HCT116 (cell line): ENCODE results near the gene EDN1. TPM values are rescaled to one million over a fixed set of nuclear protein-coding genes. Genes with fewer than 3 reads are reported as not detected.

ENCODE experiments used
- ATAC-seq: fragments of 200-7000 bp; cut with Tn5 transposase; 2 replicates; pipeline ENCODE4 v1.9.1; 2020; ENCODE audit warnings: mild to moderate bottlenecking, moderate library complexity
- BruUV-seq: library from RNA; stranded (reverse); fragments of 400-500 nt; replicated peaks from 2 replicates; lab custom pipeline; 2021; lab: Mats Ljungman, UMichigan
- CTCF ChIA-PET: fragments of 300-600 bp; sonication (Branson Sonifier 250); formaldehyde crosslinking; loops from one replicate; lab custom pipeline; 2021; ENCODE audit warnings: antibody characterized with exemption; lab: Charles Lee
- POLR2A ChIA-PET: fragments of 300-600, 350-600 bp; sonication (Branson Sonifier 250); formaldehyde crosslinking; loops from one replicate; lab custom pipeline; 2021; ENCODE audit warnings: antibody characterized with exemption; lab: Charles Lee
- RAD21 ChIA-PET, 2 experiments: fragments of 300-600 bp; sonication (Branson Sonifier 250); formaldehyde crosslinking; loops; one replicate each; lab custom pipeline; 2023; ENCODE audit warnings: low total read pairs in 2 of 2; ENCODE audit not compliant: uncharacterized antibody in 2 of 2, unreplicated experiment in 2 of 2, low non-redundant PET in 1 of 2; lab: Charles Lee
- DNase-seq: peaks from one replicate; pipeline ENCODE4 v3.0.0-alpha.2; 2010; ENCODE audit warnings: low read depth, low spot score
- H2AFZ ChIP-seq: fragments of 200-600 bp; shearing (Covaris generic), sonication (generic); 2 replicates; pipeline ENCODE4 v1.6.1; 2017; ENCODE audit warnings: low read depth, mixed run types, mixed read lengths, antibody characterized with exemption, low read length; ENCODE audit not compliant: poor library complexity, severe bottlenecking
- H3K27ac ChIP-seq: 2 replicates; pipeline ENCODE4 v1.5.1; 2012; ENCODE audit warnings: low read depth, low read length
- H3K27me3 ChIP-seq: fragments of 200-600 bp; sonication (generic); 2 replicates; pipeline ENCODE4 v1.6.1; 2016; ENCODE audit warnings: mixed run types, low read length, mixed read lengths; ENCODE audit not compliant: insufficient read depth
- H3K36me3 ChIP-seq, 2 experiments: fragments of 200-500 bp in 1 of 2; fragments of 200-600 bp in 1 of 2; sonication (Bioruptor generic) in 1 of 2; sonication (generic) in 1 of 2; 2 replicates each; pipeline versions ENCODE4 v1.5.1 to v1.6.1; 2014 to 2016; ENCODE audit warnings: low read length in 2 of 2, inconsistent platforms in 1 of 2, mixed read lengths in 1 of 2, mixed run types in 1 of 2; ENCODE audit not compliant: insufficient read depth in 2 of 2, control insufficient read depth in 1 of 2
- H3K4me1 ChIP-seq, 2 experiments: fragments of 200-600 bp in 1 of 2; sonication (generic) in 1 of 2; 2 replicates each; pipeline versions ENCODE4 v1.5.1 to v1.6.1; 2012 to 2017; ENCODE audit warnings: low read length in 2 of 2, inconsistent platforms in 1 of 2, mild to moderate bottlenecking in 1 of 2, mixed read lengths in 1 of 2, mixed run types in 1 of 2, moderate library complexity in 1 of 2; ENCODE audit not compliant: insufficient read depth in 2 of 2, control insufficient read depth in 1 of 2
- H3K4me2 ChIP-seq: fragments of 200-600 bp; sonication (generic); 2 replicates; pipeline ENCODE4 v1.6.1; 2017; ENCODE audit warnings: mixed run types, low read length, mixed read lengths
- H3K4me3 ChIP-seq, 2 experiments: fragments of 200-600 bp in 1 of 2; sonication (generic) in 1 of 2; replicated peaks in 1 of 2; 2 replicates each; pipeline ENCODE4 v1.5.1; 2011 to 2016; ENCODE audit warnings: low read length in 2 of 2, control low read depth in 1 of 2, low read depth in 1 of 2, mild to moderate bottlenecking in 1 of 2, mixed read lengths in 1 of 2, mixed run types in 1 of 2
- H3K79me2 ChIP-seq: fragments of 200-600 bp; sonication (generic); 2 replicates; pipeline ENCODE4 v1.6.1; 2017; ENCODE audit warnings: mild to moderate bottlenecking, mixed run types, low read length, moderate library complexity, mixed read lengths; ENCODE audit not compliant: insufficient read depth
- H3K9ac ChIP-seq: fragments of 200-600 bp; sonication (generic); 2 replicates; pipeline ENCODE4 v1.6.1; 2016; ENCODE audit warnings: low read length, mixed read lengths
- H3K9me2 ChIP-seq: fragments of 200-600 bp; sonication (generic), shearing (Covaris generic); 2 replicates; pipeline ENCODE4 v1.6.1; 2017; ENCODE audit warnings: mixed run types, mild to moderate bottlenecking, moderate library complexity; ENCODE audit not compliant: insufficient read depth
- H3K9me3 ChIP-seq, 2 experiments: fragments of 200-500 bp in 1 of 2; fragments of 200-600 bp in 1 of 2; sonication (Bioruptor generic) in 1 of 2; sonication (generic) in 1 of 2; 2 replicates each; pipeline ENCODE4 v1.6.1; 2014 to 2017; ENCODE audit warnings: low read length in 2 of 2, mixed read lengths in 2 of 2, inconsistent platforms in 1 of 2, low read depth in 1 of 2, mild to moderate bottlenecking in 1 of 2, mixed run types in 1 of 2, moderate library complexity in 1 of 2; ENCODE audit not compliant: control insufficient read depth in 1 of 2, insufficient read depth in 1 of 2
- H4K20me1 ChIP-seq: fragments of 200-600 bp; sonication (generic), shearing (Covaris generic); 2 replicates; pipeline ENCODE4 v1.6.1; 2017; ENCODE audit warnings: mixed run types, mild to moderate bottlenecking, moderate library complexity; ENCODE audit not compliant: insufficient read depth
- ATF3 ChIP-seq: IDR thresholded peaks from 2 replicates; pipeline ENCODE4 v1.6.1; 2012
- CBX3 ChIP-seq: IDR thresholded peaks from 2 replicates; pipeline ENCODE4 v1.6.1; 2012; ENCODE audit warnings: low read depth
- CEBPB ChIP-seq: IDR thresholded peaks from 2 replicates; pipeline ENCODE4 v1.6.1; 2012; ENCODE audit warnings: low read depth
- ELF1 ChIP-seq: IDR thresholded peaks from 2 replicates; pipeline ENCODE4 v1.6.1; 2012; ENCODE audit warnings: low read depth, borderline replicate concordance
- EZH2phosphoT487 ChIP-seq: fragments of 200-600 bp; IDR thresholded peaks from 2 replicates; pipeline ENCODE4 v1.6.1; 2018; ENCODE audit warnings: antibody characterized with exemption, borderline replicate concordance
- FOSL1 ChIP-seq: IDR thresholded peaks from 2 replicates; pipeline ENCODE4 v1.6.1; 2012; ENCODE audit warnings: low read depth
- JUND ChIP-seq: IDR thresholded peaks from 2 replicates; pipeline ENCODE4 v1.6.1; 2012
- POLR2A ChIP-seq: IDR thresholded peaks from 2 replicates; pipeline ENCODE4 v1.7.0; 2011; ENCODE audit warnings: borderline replicate concordance; ENCODE audit not compliant: insufficient read depth, insufficient read length; ENCODE audit errors: extremely low read depth
- POLR2AphosphoS5 ChIP-seq: IDR thresholded peaks from 2 replicates; pipeline ENCODE4 v1.6.1; 2011; ENCODE audit warnings: mild to moderate bottlenecking, low read depth, low read length, moderate library complexity
- RAD21 ChIP-seq: IDR thresholded peaks from 2 replicates; pipeline ENCODE4 v1.6.1; 2012; ENCODE audit warnings: low read depth, mild to moderate bottlenecking
- SIN3A ChIP-seq: IDR thresholded peaks from 2 replicates; pipeline ENCODE4 v1.6.1; 2012; ENCODE audit warnings: low read depth
- SP1 ChIP-seq: IDR thresholded peaks from 2 replicates; pipeline ENCODE4 v1.6.1; 2012; ENCODE audit warnings: low read depth
- SRF ChIP-seq: IDR thresholded peaks from 2 replicates; pipeline ENCODE4 v1.6.1; 2012; ENCODE audit warnings: low read depth
- TCF7L2 ChIP-seq: IDR thresholded peaks from 2 replicates; pipeline ENCODE4 v1.7.0; 2011; ENCODE audit warnings: borderline replicate concordance, inconsistent platforms; ENCODE audit not compliant: insufficient read depth, insufficient read length; ENCODE audit errors: extremely low read depth
- YY1 ChIP-seq: IDR thresholded peaks from 2 replicates; pipeline ENCODE4 v1.6.1; 2011; ENCODE audit warnings: low read length, low read depth, moderate library complexity, mild to moderate bottlenecking; ENCODE audit not compliant: insufficient replicate concordance; ENCODE audit errors: extremely low read depth
- ZFX ChIP-seq: fragments of 450-650 bp; IDR thresholded peaks from 2 replicates; pipeline ENCODE4 v1.6.1; 2017
- ZNF274 ChIP-seq: fragments of 200-500 bp; sonication (Bioruptor generic); IDR thresholded peaks from 2 replicates; pipeline ENCODE4 v1.6.1; 2014; ENCODE audit warnings: mild to moderate bottlenecking, low read depth, low read length, inconsistent platforms
- intact Hi-C: fragments of 100-400 bp; cut with micrococcal nuclease; formaldehyde crosslinking; loops from 2 replicates; pipeline ENCODE4 v1.10.0; 2022
- total RNA-seq: library from RNA; stranded (reverse); gene quantifications from one replicate; pipeline ENCODE4 v1.2.1, GENCODE V29; 2021; ENCODE audit not compliant: unreplicated experiment
- TF ChIP-seq, protein P1 (sequence below): IDR thresholded peaks from 2 replicates; pipeline ENCODE4 v1.6.1; 2012

The EDN1 gene
- total RNA-seq, 1 experiment from 2014 or later = 0.22 TPM

DNA sequence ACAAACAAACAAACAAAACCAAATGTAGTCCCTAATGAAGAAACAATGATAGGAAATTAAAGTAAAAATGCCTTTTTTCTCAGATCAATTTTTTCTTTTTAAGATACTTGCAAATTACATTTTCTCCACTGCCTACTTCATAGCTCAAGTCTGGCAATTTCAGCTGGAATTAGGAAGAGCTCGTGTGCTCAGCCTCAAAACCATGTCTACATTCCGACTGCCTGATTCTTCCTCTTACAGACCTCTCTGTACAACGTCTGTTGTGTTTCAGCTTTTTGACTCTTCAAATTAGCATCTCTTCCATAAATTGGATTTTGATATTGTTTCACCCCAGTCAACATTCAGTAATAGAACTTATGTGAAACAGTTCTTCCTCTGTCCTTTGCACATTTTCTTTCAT, 9.3 kb upstream of the EDN1 start:
- no peak overlapping the region for H3K4me3 ChIP-seq
- no peaks in the 10 kb centered on the region for H3K27me3 ChIP-seq
- DNase-seq = no peak
- POLR2A ChIA-PET = interaction anchor here (1.5 kb wide), 1 partner anchor 9 kb away, joined by 4 read pairs; the partner anchor contains the start of gene EDN1
- H3K4me2 ChIP-seq = no peak overlapping the region
- no TSS peak for BruUV-seq
- no peak overlapping the region for H3K9ac ChIP-seq
- no peaks in the 10 kb centered on the region for H3K79me2 ChIP-seq
- no peaks in the 10 kb centered on the region for H3K36me3 ChIP-seq
- no peaks in the 10 kb centered on the region for H3K9me3 ChIP-seq
- no peak overlapping the region for H2AFZ ChIP-seq
- TF ChIP-seq ZNF274 = no peak
- TF ChIP-seq ATF3 = no peak
- no peak for TF ChIP-seq TCF7L2
- TF ChIP-seq ELF1 = no peak
- no peak for TF ChIP-seq EZH2phosphoT487
- TF ChIP-seq ZFX = no peak
- no peak for TF ChIP-seq FOSL1
- TF ChIP-seq SP1 = no peak
- no peak for TF ChIP-seq SIN3A
- no peak for TF ChIP-seq JUND
- TF ChIP-seq CBX3 = no peak
- TF ChIP-seq, protein P1, sequence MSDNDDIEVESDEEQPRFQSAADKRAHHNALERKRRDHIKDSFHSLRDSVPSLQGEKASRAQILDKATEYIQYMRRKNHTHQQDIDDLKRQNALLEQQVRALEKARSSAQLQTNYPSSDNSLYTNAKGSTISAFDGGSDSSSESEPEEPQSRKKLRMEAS = no peak
- no peak for TF ChIP-seq RAD21
- TF ChIP-seq CEBPB = no peak
- no peak for TF ChIP-seq YY1
- TF ChIP-seq SRF = no peak
- TF ChIP-seq POLR2A = no peak
- TF ChIP-seq POLR2AphosphoS5 = no peak
- TF ChIP-seq, all 23 proteins: peak for 0
- no peak overlapping the region for H3K27ac ChIP-seq
- H4K20me1 ChIP-seq = no peaks in the 10 kb centered on the region
- no peaks in the 10 kb centered on the region for H3K9me2 ChIP-seq
- RAD21 ChIA-PET = no interaction called here
- CTCF ChIA-PET = interaction anchor here (1.1 kb wide), 1 partner anchor 10 kb away, joined by 4 read pairs; the partner anchor contains the start of gene EDN1
- intact Hi-C loops = no loop called here
- 0 out of 4 replicates have a peak, but pooled peaks cover 0 to 2% of the 10 kb centered on the region in 2 experiments for H3K4me1 ChIP-seq
- no peak for ATAC-seq
